ENCODE measurements around the gene DGKQ.

The DGKQ gene

GRCh38 chr4:982814-983213 lies 9.4 kb upstream of the DGKQ start:
- in situ Hi-C loops (cut with HindIII; ENCODE audit: low sequenced_read_pairs), result no loop called here

- in situ Hi-C loops (cut with HindIII; ENCODE audit: low sequenced_read_pairs), result no loop called here
These were observed 8.9 kb upstream of the DGKQ start for GRCh38 chr4:982291-982690.

- in situ Hi-C loops (cut with HindIII; ENCODE audit: low sequenced_read_pairs), result loop anchor here (10.0 kb wide), 1 partner anchor 76 kb away; no protein-coding TSS in a partner anchor
These were observed 5.8 kb upstream of the DGKQ start for GRCh38 chr4:978957-979701.

GRCh38 chr4:976016-976415 lies 2.6 kb upstream of the DGKQ start:
- in situ Hi-C loops (cut with HindIII; ENCODE audit: low sequenced_read_pairs), result loop anchor here (10.0 kb wide), 1 partner anchor 79 kb away; no protein-coding TSS in a partner anchor

GRCh38 chr4:974668-975067 lies 1.3 kb upstream of the DGKQ start:
- in situ Hi-C loops (cut with HindIII; ENCODE audit: low sequenced_read_pairs), result loop anchor here (10.0 kb wide), 1 partner anchor 80 kb away; no protein-coding TSS in a partner anchor

GRCh38 chr4:972651-973424 lies 531 bp downstream of the DGKQ start:
- in situ Hi-C loops (cut with HindIII; ENCODE audit: low sequenced_read_pairs), result loop anchor here (10.0 kb wide), 1 partner anchor 82 kb away; no protein-coding TSS in a partner anchor

- in situ Hi-C loops (cut with HindIII; ENCODE audit: low sequenced_read_pairs), result loop anchor here (10.0 kb wide), 1 partner anchor 83 kb away; no protein-coding TSS in a partner anchor
These were observed 1.5 kb downstream of the DGKQ start for GRCh38 chr4:971666-972500.

GRCh38 chr4:970854-971520 lies 2.4 kb downstream of the DGKQ start:
- in situ Hi-C loops (cut with HindIII; ENCODE audit: low sequenced_read_pairs), result loop anchor here (10.0 kb wide), 1 partner anchor 84 kb away; no protein-coding TSS in a partner anchor

- in situ Hi-C loops (cut with HindIII; ENCODE audit: low sequenced_read_pairs), result loop anchor here (10.0 kb wide), 1 partner anchor 85 kb away; no protein-coding TSS in a partner anchor
These were observed 3.2 kb downstream of the DGKQ start for GRCh38 chr4:970046-970745.

- in situ Hi-C loops (cut with HindIII; ENCODE audit: low sequenced_read_pairs), result no loop called here
These were observed 4.6 kb downstream of the DGKQ start for GRCh38 chr4:968621-969394.

- in situ Hi-C loops (cut with HindIII; ENCODE audit: low sequenced_read_pairs), result no loop called here
These were observed 5.1 kb downstream of the DGKQ start for GRCh38 chr4:968221-968620.

- in situ Hi-C loops (cut with HindIII; ENCODE audit: low sequenced_read_pairs), result no loop called here
These were observed 6.0 kb downstream of the DGKQ start for GRCh38 chr4:967113-968104.

- in situ Hi-C loops (cut with HindIII; ENCODE audit: low sequenced_read_pairs), result no loop called here
These were observed 6.9 kb downstream of the DGKQ start for GRCh38 chr4:966266-967112.

- in situ Hi-C loops (cut with HindIII; ENCODE audit: low sequenced_read_pairs), result no loop called here
These were observed 7.6 kb downstream of the DGKQ start for GRCh38 chr4:965766-966134.

- in situ Hi-C loops (cut with HindIII; ENCODE audit: low sequenced_read_pairs), result no loop called here
These were observed 8.2 kb downstream of the DGKQ start for GRCh38 chr4:965048-965765.

GRCh38 chr4:964346-965025 lies 8.9 kb downstream of the DGKQ start:
- in situ Hi-C loops (cut with HindIII; ENCODE audit: low sequenced_read_pairs), result no loop called here

All from DLD1 (cell line).